ENCODE data around the gene PDLIM5.

DNA sequence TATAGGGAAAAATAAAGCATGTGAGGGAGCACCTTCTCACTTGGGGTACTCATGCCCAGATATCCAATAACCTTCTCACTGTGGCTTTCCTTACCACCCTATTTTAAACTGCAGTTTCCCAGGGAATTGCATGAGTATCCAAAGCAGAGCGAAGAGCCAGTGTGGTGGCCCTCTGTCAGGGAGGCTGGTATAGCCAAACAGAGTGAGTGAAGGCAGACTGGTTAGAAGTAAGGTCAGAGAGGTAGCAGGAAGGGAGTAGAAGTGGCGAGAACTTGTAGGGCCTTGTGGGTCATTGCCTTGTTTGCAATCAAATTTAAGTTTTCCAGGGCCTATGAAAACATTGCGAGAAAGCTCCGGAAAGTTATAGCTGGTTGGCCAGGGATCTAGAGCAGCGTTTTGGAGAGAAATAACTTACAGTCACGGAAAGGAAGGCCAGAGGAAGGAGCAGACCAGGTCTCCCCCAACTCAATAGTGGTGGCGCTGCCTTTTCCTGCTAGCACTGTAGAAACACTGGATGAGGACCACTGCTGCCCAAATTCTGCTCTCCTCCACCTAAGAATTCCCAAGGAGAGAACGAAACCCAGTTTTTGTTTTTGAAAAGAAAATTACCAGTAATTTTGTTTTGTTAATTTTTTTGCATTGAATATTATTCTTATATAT lies 77.2 kb downstream of the PDLIM5 start:
- TF ChIP-seq, protein P1, sequence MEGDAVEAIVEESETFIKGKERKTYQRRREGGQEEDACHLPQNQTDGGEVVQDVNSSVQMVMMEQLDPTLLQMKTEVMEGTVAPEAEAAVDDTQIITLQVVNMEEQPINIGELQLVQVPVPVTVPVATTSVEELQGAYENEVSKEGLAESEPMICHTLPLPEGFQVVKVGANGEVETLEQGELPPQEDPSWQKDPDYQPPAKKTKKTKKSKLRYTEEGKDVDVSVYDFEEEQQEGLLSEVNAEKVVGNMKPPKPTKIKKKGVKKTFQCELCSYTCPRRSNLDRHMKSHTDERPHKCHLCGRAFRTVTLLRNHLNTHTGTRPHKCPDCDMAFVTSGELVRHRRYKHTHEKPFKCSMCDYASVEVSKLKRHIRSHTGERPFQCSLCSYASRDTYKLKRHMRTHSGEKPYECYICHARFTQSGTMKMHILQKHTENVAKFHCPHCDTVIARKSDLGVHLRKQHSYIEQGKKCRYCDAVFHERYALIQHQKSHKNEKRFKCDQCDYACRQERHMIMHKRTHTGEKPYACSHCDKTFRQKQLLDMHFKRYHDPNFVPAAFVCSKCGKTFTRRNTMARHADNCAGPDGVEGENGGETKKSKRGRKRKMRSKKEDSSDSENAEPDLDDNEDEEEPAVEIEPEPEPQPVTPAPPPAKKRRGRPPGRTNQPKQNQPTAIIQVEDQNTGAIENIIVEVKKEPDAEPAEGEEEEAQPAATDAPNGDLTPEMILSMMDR (conservative IDR thresholded peaks at IDR 0.05 in 1 of 2, IDR thresholded peaks at IDR 0.05 in 1 of 2; ENCODE audit: extremely low read depth in 1 of 2, insufficient read depth in 1 of 2, low read depth in 1 of 2, low read length in 2 of 2), result no peak
- no peak for TF ChIP-seq EZH2 (IDR thresholded peaks at IDR 0.05; ENCODE audit: borderline replicate concordance, low read length)

All from mammary epithelial cell (primary cell).